Activated T-cell treated with anti-CD3 and anti-CD28 coated beads, Interleukin-2, amount 50 U/mL, for 4 hours (primary cell): ENCODE measurements around the gene ASB2. TPM values are rescaled to one million over a fixed set of nuclear protein-coding genes. Genes with fewer than 3 reads are reported as not detected.

Experiments
- ATAC-seq, 2 donors: fragments of 200-7000 bp; cut with Tn5 transposase; one replicate each; pipeline ENCODE4 v1.10.0; 2021
- DNase-seq: peaks from one replicate; pipeline ENCODE4 v3.0.0-alpha.2; 2020
- H3K27me3 Mint-ChIP-seq: one replicate; pipeline ENCODE4 v1.8.0; 2021; ENCODE audit warnings: low read depth, mixed read lengths
- H3K36me3 Mint-ChIP-seq: one replicate; pipeline ENCODE4 v1.8.0; 2022; ENCODE audit warnings: mixed read lengths; ENCODE audit not compliant: insufficient read depth
- H3K4me1 Mint-ChIP-seq: one replicate; pipeline ENCODE4 v1.8.0; 2021; ENCODE audit warnings: low read depth, mixed read lengths
- H3K4me3 Mint-ChIP-seq: one replicate; pipeline ENCODE4 v1.8.0; 2021; ENCODE audit warnings: mild to moderate bottlenecking, moderate library complexity, mixed read lengths
- H3K9me3 Mint-ChIP-seq: one replicate; pipeline ENCODE4 v1.8.0; 2021; ENCODE audit warnings: mixed read lengths
- total RNA-seq, 3 donors: library from RNA; stranded (reverse); gene quantifications; one replicate each; pipeline ENCODE4 v1.2.1, GENCODE V29; 2021

The ASB2 gene
- total RNA-seq, 3 donors from 2014 or later: 8.2 to 9.9 (median 9.8) TPM

- Mint-ChIP-seq H3K36me3 (no peaks in the 10 kb centered on the region), H3K4me1 (no peaks in the 10 kb centered on the region), H3K9me3 (no peaks in the 10 kb centered on the region), H3K27me3 (peaks cover 13% of the 10 kb centered on the region), H3K4me3 (no peak overlapping the region)
- ATAC-seq (no peak), DNase-seq (no peak)
These were observed 77.6 kb downstream of the ASB2 start for GRCh38 chr14:93898731-93899130.

- H3K27me3 Mint-ChIP-seq: peaks cover 8% of the 10 kb centered on the region
- H3K4me1 Mint-ChIP-seq: no peaks in the 10 kb centered on the region
- no peaks in the 10 kb centered on the region for H3K36me3 Mint-ChIP-seq
- DNase-seq (no peak), ATAC-seq (no peak)
- no peaks in the 10 kb centered on the region for H3K9me3 Mint-ChIP-seq
- no peak overlapping the region for H3K4me3 Mint-ChIP-seq
These were observed 78.2 kb downstream of the ASB2 start for GRCh38 chr14:93898081-93898611.

- Mint-ChIP-seq H3K4me1 (no peaks in the 10 kb centered on the region), H3K27me3 (peaks cover 6% of the 10 kb centered on the region), H3K4me3 (no peak overlapping the region), H3K36me3 (no peaks in the 10 kb centered on the region), H3K9me3 (no peaks in the 10 kb centered on the region)
- ATAC-seq (no peak), DNase-seq (no peak)
These were observed 78.9 kb downstream of the ASB2 start for GRCh38 chr14:93897476-93897845.

- H3K27me3 Mint-ChIP-seq: peaks cover 16% of the 10 kb centered on the region
- H3K4me3 Mint-ChIP-seq: no peak overlapping the region
- ATAC-seq (no peak), DNase-seq (no peak)
- H3K4me1 Mint-ChIP-seq: no peaks in the 10 kb centered on the region
- H3K36me3 Mint-ChIP-seq: no peaks in the 10 kb centered on the region
- no peaks in the 10 kb centered on the region for H3K9me3 Mint-ChIP-seq
These were observed 81.3 kb downstream of the ASB2 start for GRCh38 chr14:93895023-93895604.

- Mint-ChIP-seq H3K27me3 (peaks cover 26% of the 10 kb centered on the region), H3K4me3 (no peak overlapping the region), H3K9me3 (no peaks in the 10 kb centered on the region), H3K36me3 (no peaks in the 10 kb centered on the region), H3K4me1 (no peaks in the 10 kb centered on the region)
- no peak for ATAC-seq
- no peak for DNase-seq
These were observed 82.6 kb downstream of the ASB2 start for GRCh38 chr14:93893661-93894261.

- peak; percentile 69 for DNase-seq
- H3K4me1 Mint-ChIP-seq: no peaks in the 10 kb centered on the region
- H3K36me3 Mint-ChIP-seq: no peaks in the 10 kb centered on the region
- H3K9me3 Mint-ChIP-seq: no peaks in the 10 kb centered on the region
- H3K27me3 Mint-ChIP-seq: peaks cover 33% of the 10 kb centered on the region
- ATAC-seq: peak; percentile 53 to 58
- no peak overlapping the region for H3K4me3 Mint-ChIP-seq
These were observed 83.3 kb downstream of the ASB2 start for GRCh38 chr14:93892923-93893558.

- H3K36me3 Mint-ChIP-seq: no peaks in the 10 kb centered on the region
- H3K27me3 Mint-ChIP-seq: peaks cover 34% of the 10 kb centered on the region
- H3K4me3 Mint-ChIP-seq: no peak overlapping the region
- ATAC-seq (no peak), DNase-seq (no peak)
- no peaks in the 10 kb centered on the region for H3K4me1 Mint-ChIP-seq
- H3K9me3 Mint-ChIP-seq: no peaks in the 10 kb centered on the region
These were observed 83.9 kb downstream of the ASB2 start for GRCh38 chr14:93892505-93892839.

DNA sequence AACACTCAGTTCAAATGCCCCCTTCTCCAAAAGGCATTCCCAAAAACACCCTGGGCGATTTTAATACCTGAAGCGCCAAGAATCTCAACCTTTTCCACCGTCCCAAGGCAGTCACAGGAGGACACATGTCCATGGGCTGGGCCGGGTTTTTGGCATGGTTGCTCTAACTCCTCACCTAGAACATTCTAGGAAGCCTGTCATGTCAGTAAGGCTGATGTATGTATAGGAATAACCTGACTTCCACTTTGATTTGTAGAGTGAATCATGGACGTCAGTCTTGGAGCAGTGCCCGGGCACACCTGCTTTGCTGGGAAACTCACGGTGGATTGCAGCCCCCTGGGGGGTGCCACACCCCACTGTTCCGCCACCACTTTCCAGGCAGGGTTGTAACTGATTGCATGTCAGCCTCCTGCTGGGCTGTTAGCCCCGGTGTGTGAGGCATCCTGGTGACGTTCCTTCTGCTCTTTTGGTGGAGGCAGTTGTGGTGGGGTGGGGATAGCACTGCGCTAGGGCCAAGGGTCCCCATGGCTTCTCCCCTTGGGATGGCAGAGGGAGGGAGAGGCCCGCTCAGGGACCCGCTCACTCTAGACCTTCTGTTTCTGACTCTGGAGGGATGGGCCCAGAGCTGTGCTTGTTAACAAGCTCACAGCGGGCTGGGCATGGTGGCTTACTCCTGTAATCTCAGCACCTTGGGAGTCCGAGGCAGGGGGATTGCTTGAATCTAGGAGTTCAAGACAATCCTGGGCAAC is 84.4 kb downstream of the ASB2 start:
- DNase-seq (no peak), ATAC-seq (no peak)
- H3K27me3 Mint-ChIP-seq: peaks cover 33% of the 10 kb centered on the region
- H3K9me3 Mint-ChIP-seq: no peaks in the 10 kb centered on the region
- H3K4me3 Mint-ChIP-seq: no peak overlapping the region
- no peaks in the 10 kb centered on the region for H3K4me1 Mint-ChIP-seq
- no peaks in the 10 kb centered on the region for H3K36me3 Mint-ChIP-seq

DNA sequence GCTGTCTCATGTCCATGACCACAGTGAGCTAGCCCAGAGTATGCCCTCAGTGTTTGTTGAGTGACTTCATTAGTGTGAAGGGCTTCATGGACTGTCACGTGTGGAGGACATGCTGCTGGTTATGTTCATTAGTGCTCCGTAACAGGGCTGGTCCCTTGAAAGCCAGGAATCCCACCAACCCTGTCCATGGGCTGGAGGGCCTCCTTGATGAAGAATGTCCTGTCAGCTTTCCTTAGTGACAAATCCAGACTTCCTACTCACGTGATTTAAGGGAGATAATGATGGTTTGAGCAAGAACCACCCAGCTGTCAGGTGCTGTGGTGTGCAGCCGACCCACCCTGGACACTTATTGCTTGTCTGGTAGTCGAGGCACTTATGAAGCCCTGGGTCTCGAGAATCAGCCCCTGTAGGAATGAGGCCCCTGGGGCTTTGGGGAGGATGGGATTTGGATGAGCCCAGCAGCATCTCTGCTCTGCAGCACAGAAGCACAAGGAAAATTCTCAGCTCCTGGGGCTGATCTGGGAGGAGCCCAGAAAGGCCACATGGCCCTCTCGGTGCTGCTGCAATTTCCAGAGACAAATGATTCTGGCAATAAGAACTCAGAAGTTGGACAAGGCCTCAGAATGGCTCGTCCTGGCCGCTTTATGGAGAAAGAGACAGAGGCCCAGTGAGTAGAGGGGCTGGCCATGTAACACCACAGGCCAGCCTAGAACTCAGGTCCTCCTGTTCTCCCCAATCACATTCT is 86.5 kb downstream of the ASB2 start:
- ATAC-seq (no peak), DNase-seq (no peak)
- Mint-ChIP-seq H3K4me3 (no peak overlapping the region), H3K9me3 (peaks cover 4% of the 10 kb centered on the region), H3K4me1 (peaks cover 1% of the 10 kb centered on the region), H3K27me3 (peaks cover 33% of the 10 kb centered on the region), H3K36me3 (no peaks in the 10 kb centered on the region)

GRCh38 chr14:93888995-93889394 is 87.4 kb downstream of the ASB2 start:
- H3K27me3 Mint-ChIP-seq: peaks cover 33% of the 10 kb centered on the region
- DNase-seq: no peak

GRCh38 chr14:93884950-93885349 is 91.4 kb downstream of the ASB2 start:
- Mint-ChIP-seq H3K4me1 (peaks cover 4% of the 10 kb centered on the region), H3K4me3 (no peak overlapping the region), H3K9me3 (peaks cover 13% of the 10 kb centered on the region), H3K36me3 (no peaks in the 10 kb centered on the region), H3K27me3 (peaks cover 24% of the 10 kb centered on the region)
- no peak for DNase-seq
- ATAC-seq: no peak

More at GRCh38 chr14:93888995-93889394, 87.4 kb downstream of the ASB2 start:
- H3K36me3 Mint-ChIP-seq: no peaks in the 10 kb centered on the region
- ATAC-seq: no peak
- H3K4me3 Mint-ChIP-seq: no peak overlapping the region
- H3K4me1 Mint-ChIP-seq: peaks cover 4% of the 10 kb centered on the region
- peaks cover 4% of the 10 kb centered on the region for H3K9me3 Mint-ChIP-seq
